ENCODE data around the gene ADD1. TPM values are rescaled to one million over a fixed set of nuclear protein-coding genes. Genes with fewer than 3 reads are reported as not detected.

ADD1 gene
- total and polyA plus RNA-seq, 4 donors, result 62.2 to 142 (median 83.4) TPM

GRCh38 chr4:2946812-2947600, 103.4 kb downstream of the ADD1 start:
- no peak overlapping the region for H3K4me3 ChIP-seq (ENCODE audit: low read depth in 1 of 3, low read length in 3 of 3)
- peak overlapping the region; percentile 49 to 58 for H3K27ac ChIP-seq (ENCODE audit: low read depth in 1 of 2, low read length in 2 of 2)
- WGBS, result 52% methylated on average over 19 of the region's 19 CpGs
- H3K27me3 ChIP-seq (ENCODE audit: control insufficient read depth in 4 of 4, insufficient read depth in 4 of 4, low read length in 3 of 4), result no peaks in the 10 kb centered on the region
- peak in 1 of 2 donors; percentile 19 for TF ChIP-seq RAD21 (IDR thresholded peaks at IDR 0.05)
- TF ChIP-seq RXRA (IDR thresholded peaks at IDR 0.05), result peak; percentile 43 to 44
- TF ChIP-seq HNF4A (conservative IDR thresholded peaks at IDR 0.05), result peak; percentile 79 to 80
- TF ChIP-seq SP1 (IDR thresholded peaks at IDR 0.05), result peak; percentile 42
- TF ChIP-seq HNF4G (IDR thresholded peaks at IDR 0.05), result peak; percentile 48
- TF ChIP-seq EGR1 (IDR thresholded peaks at IDR 0.05; ENCODE audit: low read depth in 2 of 2), result no peak
- no peak overlapping the region for H3K9ac ChIP-seq (ENCODE audit: low read depth in 1 of 2, low read length in 2 of 2)
- peaks cover 17 to 63% (median 38%) of the 10 kb centered on the region in 4 donors for H3K36me3 ChIP-seq (ENCODE audit: control insufficient read depth in 4 of 4, insufficient read depth in 3 of 4, low read depth in 1 of 4, low read length in 3 of 4)
- peaks cover 8 to 29% (median 22%) of the 10 kb centered on the region in 4 donors for H3K4me1 ChIP-seq (ENCODE audit: control insufficient read depth in 4 of 4, insufficient read depth in 4 of 4, low read length in 3 of 4)
- no peaks in the 10 kb centered on the region for H3K9me3 ChIP-seq (ENCODE audit: control insufficient read depth in 4 of 4, low read length in 3 of 4)
- no peak for DNase-seq (ENCODE audit: low spot score)

- Histone ChIP-seq H3K36me3 (ENCODE audit: control insufficient read depth in 4 of 4, insufficient read depth in 3 of 4, low read depth in 1 of 4, low read length in 3 of 4) (peaks cover 14 to 60% (median 38%) of the 10 kb centered on the region in 4 donors), H3K4me3 (ENCODE audit: low read depth in 1 of 3, low read length in 3 of 3) (no peak overlapping the region), H3K9me3 (ENCODE audit: control insufficient read depth in 4 of 4, low read length in 3 of 4) (no peaks in the 10 kb centered on the region), H3K27ac (ENCODE audit: low read depth in 1 of 2, low read length in 2 of 2) (peak overlapping the region; percentile 49 to 58), H3K4me1 (ENCODE audit: control insufficient read depth in 4 of 4, insufficient read depth in 4 of 4, low read length in 3 of 4) (peaks cover 10 to 36% (median 28%) of the 10 kb centered on the region in 4 donors), H3K9ac (ENCODE audit: low read depth in 1 of 2, low read length in 2 of 2) (no peak overlapping the region), H3K27me3 (ENCODE audit: control insufficient read depth in 4 of 4, insufficient read depth in 4 of 4, low read length in 3 of 4) (no peaks in the 10 kb centered on the region)
- TF ChIP-seq SP1 (IDR thresholded peaks at IDR 0.05) (peak; percentile 52), FOXA1 (IDR thresholded peaks at IDR 0.05) (no peak), YY1 (IDR thresholded peaks at IDR 0.05) (peak; percentile 62), HNF4A (conservative IDR thresholded peaks at IDR 0.05) (peak; percentile 70 to 75), TAF1 (conservative IDR thresholded peaks at IDR 0.05) (no peak), RXRA (IDR thresholded peaks at IDR 0.05) (peak; percentile 79 to 84)
- DNase-seq (ENCODE audit: low spot score), result no peak
- whole genome bisulfite sequencing, result 43% methylated on average over 11 of the region's 11 CpGs
These were observed 104.3 kb downstream of the ADD1 start for GRCh38 chr4:2947926-2948325.

GRCh38 chr4:2948895-2949781, 105.5 kb downstream of the ADD1 start:
- Histone ChIP-seq H3K27me3 (ENCODE audit: control insufficient read depth in 4 of 4, insufficient read depth in 4 of 4, low read length in 3 of 4) (no peaks in the 10 kb centered on the region), H3K4me1 (ENCODE audit: control insufficient read depth in 4 of 4, insufficient read depth in 4 of 4, low read length in 3 of 4) (peaks cover 13 to 46% (median 39%) of the 10 kb centered on the region in 4 donors), H3K9ac (ENCODE audit: low read depth in 1 of 2, low read length in 2 of 2) (no peak overlapping the region), H3K9me3 (ENCODE audit: control insufficient read depth in 4 of 4, low read length in 3 of 4) (no peaks in the 10 kb centered on the region), H3K27ac (ENCODE audit: low read depth in 1 of 2, low read length in 2 of 2) (no peak overlapping the region), H3K36me3 (ENCODE audit: control insufficient read depth in 4 of 4, insufficient read depth in 3 of 4, low read depth in 1 of 4, low read length in 3 of 4) (peaks cover 11 to 50% (median 33%) of the 10 kb centered on the region in 4 donors), H3K4me3 (ENCODE audit: low read depth in 1 of 3, low read length in 3 of 3) (no peak overlapping the region)
- DNase-seq (ENCODE audit: low spot score), result no peak
- 91% methylated on average over 14 of the region's 14 CpGs for WGBS
- TF ChIP-seq RAD21 (IDR thresholded peaks at IDR 0.05), result peak; percentile 43 to 64
- TF ChIP-seq CTCF (IDR thresholded peaks at IDR 0.05; ENCODE audit: low read depth, low read length, missing input control), result peak; percentile 36
- no peak for TF ChIP-seq FOXA2 (IDR thresholded peaks at IDR 0.05)
